ENCODE results near the gene HSPB1.
"Not testable (repeated sequence)": the region's sequence is repeated elsewhere in the genome, so short reads cannot be mapped to it uniquely, and the experiment has no call there.

The HSPB1 gene

DNA sequence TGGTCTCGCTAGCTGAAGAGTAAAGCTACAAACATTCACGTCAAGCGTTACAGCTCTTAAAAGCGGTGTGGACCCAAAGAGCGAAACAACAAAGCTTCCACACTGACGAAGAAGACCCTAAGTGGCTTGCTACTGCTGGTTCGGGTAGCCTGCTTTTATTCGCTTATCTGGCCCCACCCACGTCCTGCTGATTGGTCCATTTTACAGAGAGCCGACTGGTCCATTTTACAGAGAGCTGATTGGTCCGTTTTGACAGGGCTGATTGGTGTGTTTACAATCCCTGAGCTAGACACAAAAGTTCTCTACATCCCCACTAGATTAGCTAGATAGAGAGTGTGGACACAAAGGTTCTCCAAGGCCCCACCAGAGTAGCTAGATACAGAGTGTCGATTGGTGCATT, 6.4 kb downstream of the HSPB1 start:
- not testable (repeated sequence) for DNase-seq (ENCODE audit: low spot score)

GRCh38 chr7:76309341-76310101, 7.0 kb downstream of the HSPB1 start:
- not testable (repeated sequence) for DNase-seq (ENCODE audit: low spot score)

GRCh38 chr7:76310102-76310957, 7.9 kb downstream of the HSPB1 start:
- DNase-seq (ENCODE audit: low spot score): no peak

GRCh38 chr7:76311838-76312237, 9.4 kb downstream of the HSPB1 start:
- DNase-seq (ENCODE audit: low spot score): not testable (repeated sequence)

DNA sequence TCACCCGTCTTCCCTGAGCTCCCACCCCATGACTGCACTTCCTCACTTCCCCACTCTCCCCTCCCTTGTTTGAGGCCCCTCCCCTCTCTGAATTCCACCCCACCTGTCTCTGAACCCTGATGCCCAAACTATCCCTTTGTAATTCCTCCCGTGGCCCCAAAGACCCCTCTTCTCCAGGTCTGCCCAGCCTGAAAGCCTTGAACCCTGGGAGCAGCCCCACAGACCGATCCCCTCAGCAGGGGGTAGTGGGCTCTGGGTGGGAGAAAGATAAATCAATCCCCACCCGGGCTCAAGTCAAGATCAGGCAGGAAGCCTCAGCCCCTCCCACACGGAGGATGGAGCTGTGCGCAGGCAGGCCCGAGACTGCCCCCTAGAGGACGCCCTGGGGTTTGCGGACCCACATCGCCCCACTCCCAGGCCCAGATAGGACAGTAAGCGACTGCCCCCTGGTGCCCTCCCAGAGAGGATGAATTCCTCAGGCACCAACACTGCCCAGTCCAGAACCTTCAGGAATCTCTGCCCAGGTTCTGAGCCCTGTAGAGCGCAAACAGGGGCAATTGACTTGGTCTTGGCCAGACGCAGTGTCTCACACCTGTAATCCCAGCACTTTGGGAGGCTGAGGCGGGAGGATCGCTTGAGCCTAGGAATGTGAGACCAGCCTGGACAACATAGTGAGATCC, 11.7 kb downstream of the HSPB1 start:
- peak; percentile 93 for DNase-seq (ENCODE audit: low spot score)

- DNase-seq (ENCODE audit: low spot score): not testable (repeated sequence)
Measured at GRCh38 chr7:76314740-76315139, 12.3 kb downstream of the HSPB1 start.

GRCh38 chr7:76315364-76315763, 12.9 kb downstream of the HSPB1 start:
- no peak for DNase-seq (ENCODE audit: low spot score)

- DNase-seq (ENCODE audit: low spot score): no peak
Measured at GRCh38 chr7:76316984-76317781, 14.7 kb downstream of the HSPB1 start.

- DNase-seq (ENCODE audit: low spot score): peak; percentile 97
Measured at GRCh38 chr7:76317782-76318487, 15.5 kb downstream of the HSPB1 start.

- DNase-seq (ENCODE audit: low spot score): peak; percentile 85
Measured at GRCh38 chr7:76318488-76319353, 16.2 kb downstream of the HSPB1 start.

- no peak for DNase-seq (ENCODE audit: low spot score)
Measured at GRCh38 chr7:76325092-76325491, 22.6 kb downstream of the HSPB1 start.

DNA sequence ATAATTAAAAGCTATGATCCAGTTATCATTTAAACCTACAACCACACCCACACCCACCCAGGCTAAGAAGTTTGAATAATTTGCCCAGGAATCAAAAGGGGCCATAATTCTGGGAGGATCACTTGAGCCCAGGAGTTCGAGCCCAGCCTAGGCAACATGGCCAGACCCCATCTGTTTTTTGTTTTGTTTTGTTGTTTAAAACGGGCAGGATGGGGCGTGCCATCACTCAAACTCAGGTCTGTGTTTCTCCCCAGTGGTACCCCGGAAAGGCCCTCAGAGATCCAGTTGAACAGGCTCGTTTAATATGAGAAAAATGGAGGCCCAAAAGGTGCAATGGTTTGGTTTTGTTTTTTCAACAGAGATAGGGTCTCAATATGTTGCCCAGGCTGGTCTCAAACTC, 23.3 kb downstream of the HSPB1 start:
- no peak for DNase-seq (ENCODE audit: low spot score)

DNA sequence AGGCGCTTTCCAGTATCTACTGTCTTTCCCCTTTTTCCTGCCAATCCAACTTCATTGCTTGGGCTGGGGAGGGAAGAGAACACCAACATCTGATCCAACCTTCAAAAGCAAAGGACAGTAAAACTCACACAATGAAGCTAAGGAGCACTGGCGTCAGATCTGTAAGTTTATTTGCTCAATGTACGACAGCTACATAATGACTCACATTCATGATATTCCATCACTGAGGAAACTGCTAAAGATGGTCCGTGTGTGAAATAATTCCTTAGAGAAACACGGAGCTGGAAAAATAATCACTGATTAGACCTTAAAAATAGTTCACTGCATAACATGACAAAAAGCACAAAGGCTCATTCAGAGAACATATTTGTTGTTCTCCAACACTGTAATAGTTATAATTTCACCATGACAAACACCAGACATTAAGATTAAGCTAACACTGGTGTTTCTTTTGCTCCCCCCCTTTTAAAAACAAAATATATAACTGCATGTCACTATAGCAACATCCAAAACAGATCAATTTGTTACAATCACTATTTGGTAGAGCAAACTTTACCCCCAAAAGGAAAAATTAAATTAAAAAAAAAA, 24.3 kb downstream of the HSPB1 start:
- DNase-seq (ENCODE audit: low spot score): no peak

GRCh38 chr7:76327610-76328009, 25.1 kb downstream of the HSPB1 start:
- DNase-seq (ENCODE audit: low spot score): no peak

DNA sequence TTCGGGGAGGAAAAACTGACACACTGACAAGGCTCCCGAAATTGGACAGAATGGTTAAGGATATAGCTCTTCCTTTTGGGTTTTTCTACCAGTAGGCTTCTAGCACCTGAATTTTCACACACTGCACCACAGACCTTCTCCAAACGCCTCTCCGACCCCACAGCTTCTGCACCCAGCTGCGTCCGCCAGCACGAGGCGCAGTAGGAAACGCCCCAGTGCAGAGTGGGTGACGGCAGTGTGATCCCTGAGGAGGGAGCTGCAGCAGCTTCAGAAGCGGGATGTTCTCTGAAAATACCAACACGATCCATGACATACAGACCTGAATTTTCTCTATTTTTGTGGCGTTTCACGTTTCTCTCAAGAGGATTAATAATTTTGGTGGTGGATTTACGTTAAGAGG, 25.9 kb downstream of the HSPB1 start:
- no peak for DNase-seq (ENCODE audit: low spot score)

GRCh38 chr7:76329479-76329878, 27.0 kb downstream of the HSPB1 start:
- DNase-seq (ENCODE audit: low spot score): no peak

GRCh38 chr7:76330261-76330660, 27.8 kb downstream of the HSPB1 start:
- DNase-seq (ENCODE audit: low spot score): no peak

- no peak for DNase-seq (ENCODE audit: low spot score)
Measured at GRCh38 chr7:76330673-76331072, 28.2 kb downstream of the HSPB1 start.

DNA sequence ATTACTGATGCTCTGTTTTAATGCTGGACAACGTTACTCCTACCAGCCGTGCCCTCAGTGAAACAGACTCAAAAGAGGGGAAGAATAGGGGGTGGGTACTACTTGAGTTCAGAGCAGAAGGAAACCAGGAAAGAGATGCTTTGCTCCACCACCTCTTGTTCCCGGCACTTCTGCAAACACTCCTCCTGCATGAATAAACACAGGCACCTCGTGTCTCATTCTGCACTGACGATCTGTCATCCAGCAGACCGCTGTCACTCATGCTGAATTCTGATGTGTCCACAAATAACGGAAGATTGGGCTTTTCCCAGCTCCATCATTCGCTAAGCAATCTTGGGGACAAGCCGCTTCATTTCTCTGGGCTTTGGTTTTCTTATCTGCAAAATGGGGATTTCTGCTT, 29.6 kb downstream of the HSPB1 start:
- DNase-seq (ENCODE audit: low spot score): peak; percentile 39
